HG03520 (cell line): Measurements from ENCODE around the gene FAM131B.
"Not testable (repeated sequence)": the region's sequence is repeated elsewhere in the genome, so short reads cannot be mapped to it uniquely, and the experiment has no call there.

Experiments used
- ATAC-seq: cut with Tn5 transposase; IDR thresholded peaks from one replicate; pipeline ENCODE4 v1.9.1; 2021; ENCODE audit warnings: mild to moderate bottlenecking, moderate library complexity; ENCODE audit not compliant: unreplicated experiment

FAM131B gene

DNA sequence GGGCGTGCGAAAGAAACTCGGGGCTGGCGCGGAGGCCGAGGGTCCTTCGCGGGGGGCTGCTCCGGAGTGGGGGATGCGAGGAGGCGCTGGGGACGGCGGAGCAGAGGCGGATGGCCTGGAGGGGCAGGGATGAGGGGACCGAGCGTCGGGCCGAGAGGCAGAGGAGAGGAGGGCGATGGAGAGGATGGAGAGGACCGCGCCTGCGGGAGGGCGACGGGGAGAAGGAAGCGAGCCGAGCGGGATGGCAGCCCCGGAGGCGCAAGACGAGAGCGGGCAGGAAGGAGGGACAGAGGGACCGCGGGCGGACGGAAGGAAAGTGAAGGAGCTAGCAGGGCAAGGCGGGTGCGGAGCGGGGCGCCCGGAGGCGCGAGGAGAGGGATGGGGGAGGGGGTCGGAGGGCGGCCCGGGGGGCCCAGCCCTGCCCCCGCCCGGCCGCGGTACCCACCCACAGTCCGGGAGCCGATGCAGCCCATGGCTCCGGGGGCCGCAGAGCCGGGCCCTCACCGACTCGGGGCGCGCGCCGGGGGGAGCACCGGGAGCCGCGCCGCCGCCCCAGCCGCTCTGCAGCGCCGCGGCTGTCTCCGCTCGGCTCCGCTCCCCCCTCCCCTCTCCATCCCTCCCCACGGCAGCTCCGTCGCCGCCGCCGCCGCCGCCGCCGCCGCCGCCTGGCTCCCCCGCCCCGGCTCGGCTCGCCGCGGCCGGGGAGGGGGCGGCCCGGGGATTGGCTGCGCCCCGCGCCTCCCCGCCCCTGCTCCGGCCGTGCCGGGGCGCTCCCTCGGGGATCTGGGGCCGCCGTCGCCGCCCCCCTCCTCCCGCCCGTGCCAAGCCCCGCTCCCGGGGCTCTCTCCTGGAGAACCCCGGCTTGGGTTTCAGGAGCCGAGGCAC is at the start of gene FAM131B:
FAM131B (minus strand) TSS at position 583 of the 885 bp plus-strand sequence; CDS start at position 473, 110 bp downstream.
- ATAC-seq, result no peak

DNA sequence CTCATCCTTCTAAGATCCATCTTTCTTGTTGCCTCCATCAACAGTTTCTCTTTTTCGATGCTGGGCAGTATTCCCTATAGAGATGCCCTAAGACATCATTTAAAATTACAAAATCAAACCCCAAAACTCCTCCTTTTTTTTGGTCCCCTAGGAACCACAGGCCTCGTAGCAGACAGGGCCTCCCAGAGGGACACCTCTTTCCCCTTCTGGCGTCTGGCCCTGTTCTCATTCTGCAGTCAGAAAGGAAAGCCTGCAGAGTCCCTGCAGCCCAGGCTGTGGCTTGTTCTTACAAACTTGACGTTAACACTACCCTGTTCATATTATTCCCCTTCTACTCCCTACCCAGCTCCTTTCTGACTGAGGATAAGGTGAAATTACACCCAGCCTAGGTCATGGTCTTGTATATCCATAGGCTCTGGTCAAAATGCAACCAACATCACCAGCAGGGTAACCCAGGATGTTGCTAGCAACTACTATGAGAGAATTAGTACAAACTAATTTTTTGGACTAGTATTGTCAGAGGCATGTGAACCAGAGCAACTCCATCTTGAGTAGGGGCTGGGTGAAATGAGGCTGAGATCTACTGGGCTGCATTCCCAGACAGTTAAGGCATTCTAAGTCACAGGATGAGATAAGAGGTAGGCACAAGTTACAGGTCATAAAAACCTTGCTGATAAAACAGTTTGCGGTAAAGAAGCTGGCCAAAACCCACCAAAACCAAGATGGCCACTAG is 49.6 kb upstream of the FAM131B start:
- no peak for ATAC-seq

DNA sequence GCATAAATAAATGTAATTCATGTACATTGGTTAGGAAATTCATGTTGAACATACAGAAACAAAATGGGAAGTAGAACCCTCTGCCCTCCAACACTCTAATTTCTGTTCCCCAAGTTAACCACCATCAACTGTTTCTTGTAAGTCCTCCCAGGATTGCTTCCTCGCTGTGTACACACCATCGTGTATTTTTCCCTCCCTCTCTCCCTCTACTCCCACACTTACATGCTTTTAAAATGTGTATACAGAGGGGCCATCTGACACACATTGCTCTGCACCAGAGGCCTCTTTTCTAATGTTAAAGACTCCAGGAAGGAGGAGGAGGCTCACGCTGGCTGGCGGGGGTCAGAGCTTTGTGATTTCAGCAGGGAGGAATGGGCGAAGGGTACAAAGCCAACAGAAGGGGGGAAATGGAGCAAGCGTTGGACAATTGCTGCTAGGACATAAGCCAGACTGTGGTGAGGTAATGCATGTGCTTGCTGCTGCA is 48.0 kb upstream of the FAM131B start:
- no peak for ATAC-seq

DNA sequence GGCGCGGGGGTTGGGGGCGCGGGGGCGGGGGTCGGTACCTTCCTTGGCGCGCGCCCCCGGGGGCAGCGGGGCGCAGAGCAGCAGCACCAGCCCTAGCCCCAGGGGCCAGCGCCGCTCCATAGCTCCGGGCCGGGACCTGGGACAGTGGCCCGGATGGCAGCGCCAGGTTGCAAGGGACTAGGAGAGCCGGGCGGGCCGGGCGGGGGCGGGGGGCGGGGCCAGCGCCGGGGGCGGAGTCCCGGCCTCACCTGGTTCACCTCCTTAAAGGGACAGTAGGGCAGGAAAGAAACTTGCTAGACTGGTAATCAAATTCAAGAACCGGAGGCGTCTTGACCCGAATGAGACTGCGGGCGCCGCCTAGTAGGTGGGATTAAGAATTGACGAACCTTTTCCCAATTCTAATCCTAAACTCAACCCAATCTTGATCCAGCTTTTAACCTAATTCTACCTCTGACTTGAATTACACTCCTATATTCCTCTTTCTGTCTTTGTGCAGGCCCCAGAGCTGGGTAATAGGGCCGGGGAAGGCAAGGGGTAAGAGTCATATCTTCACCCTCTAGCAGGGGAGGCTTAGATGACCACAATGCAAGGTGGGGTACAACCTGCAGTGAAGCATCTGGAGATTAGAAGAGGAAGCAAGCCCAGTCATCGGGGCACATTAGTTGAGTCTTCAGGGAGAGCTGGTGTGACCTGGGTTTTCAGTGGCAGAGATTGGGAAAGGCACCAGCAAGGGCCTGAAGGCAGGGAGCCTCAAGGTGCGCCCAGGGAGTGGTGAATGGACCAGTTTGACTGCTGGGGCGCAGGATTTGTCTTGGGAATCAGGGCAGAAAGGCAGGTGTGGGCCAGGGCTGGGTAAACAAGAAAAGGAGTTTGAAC is 46.4 kb upstream of the FAM131B start, which contains the start of gene EPHA1:
EPHA1 (minus strand) TSS at position 171 of the 876 bp plus-strand sequence; CDS start at position 120, 51 bp downstream.
- no peak for ATAC-seq

GRCh38 chr7:143408252-143408685 is 45.8 kb upstream of the FAM131B start:
- no peak for ATAC-seq

DNA sequence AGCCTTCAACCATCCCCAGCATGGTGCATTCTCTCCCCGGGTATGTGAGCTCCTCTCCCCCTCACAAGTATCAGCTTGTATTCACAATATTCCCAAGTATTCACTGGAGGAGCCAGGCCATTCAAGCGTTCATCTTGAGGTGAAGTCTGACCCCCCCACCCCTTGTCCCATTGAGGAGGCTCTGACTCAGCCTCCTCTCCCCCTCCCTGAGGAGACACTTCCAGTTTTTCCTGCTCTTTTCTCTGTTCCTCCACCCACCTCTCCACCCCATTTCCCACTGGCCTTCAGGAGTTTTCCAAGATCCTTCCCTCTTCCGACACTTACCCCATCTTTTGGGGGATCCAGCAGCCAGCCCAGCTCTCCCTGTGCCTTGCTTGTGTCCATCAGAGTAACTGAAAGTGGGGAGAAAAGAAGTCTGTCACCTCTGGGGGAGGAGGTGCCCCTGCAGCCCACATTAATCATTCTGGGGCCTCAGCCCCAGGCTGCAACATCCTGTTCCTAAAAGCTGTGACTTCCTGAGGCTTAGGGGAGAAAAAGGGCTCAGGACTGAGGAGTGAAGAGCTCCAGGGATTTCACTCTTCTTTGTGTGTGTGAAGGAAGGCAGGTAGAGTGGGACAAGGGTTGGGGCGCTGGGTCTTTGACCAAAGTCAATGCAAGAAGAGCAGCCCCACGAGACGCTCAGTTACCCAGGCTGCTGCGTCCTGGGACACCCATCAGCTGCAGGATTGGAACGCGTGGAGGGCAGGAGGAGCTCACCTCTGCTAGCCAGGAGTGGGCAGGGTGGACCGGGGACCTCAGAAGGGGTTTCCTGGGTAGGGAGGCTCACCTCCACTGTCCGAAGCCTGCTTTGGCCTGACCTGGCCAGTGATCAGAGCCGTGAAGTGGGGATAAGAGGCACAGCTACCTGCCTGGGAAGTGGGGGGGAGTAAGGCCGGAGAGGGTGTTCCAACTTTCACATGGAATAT is 45.1 kb upstream of the FAM131B start:
- ATAC-seq, result no peak

DNA sequence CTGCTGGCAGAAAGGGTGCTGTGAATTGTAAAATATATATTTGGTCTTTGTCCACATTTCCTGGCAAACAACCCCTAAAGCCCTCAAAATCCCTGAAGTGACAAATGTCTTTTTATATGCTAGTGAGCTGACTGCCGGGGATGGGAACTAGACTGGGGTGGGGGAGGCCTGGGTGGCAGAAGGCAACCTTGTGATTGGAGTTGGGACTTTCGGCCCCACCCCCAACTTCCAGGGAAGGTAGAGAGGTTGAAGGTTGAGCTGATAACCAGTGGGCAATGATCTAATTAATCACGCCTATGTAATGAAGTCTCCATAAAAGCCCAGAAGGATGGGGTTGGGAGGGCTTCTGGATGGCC is 43.5 kb upstream of the FAM131B start:
- ATAC-seq, result no peak

DNA sequence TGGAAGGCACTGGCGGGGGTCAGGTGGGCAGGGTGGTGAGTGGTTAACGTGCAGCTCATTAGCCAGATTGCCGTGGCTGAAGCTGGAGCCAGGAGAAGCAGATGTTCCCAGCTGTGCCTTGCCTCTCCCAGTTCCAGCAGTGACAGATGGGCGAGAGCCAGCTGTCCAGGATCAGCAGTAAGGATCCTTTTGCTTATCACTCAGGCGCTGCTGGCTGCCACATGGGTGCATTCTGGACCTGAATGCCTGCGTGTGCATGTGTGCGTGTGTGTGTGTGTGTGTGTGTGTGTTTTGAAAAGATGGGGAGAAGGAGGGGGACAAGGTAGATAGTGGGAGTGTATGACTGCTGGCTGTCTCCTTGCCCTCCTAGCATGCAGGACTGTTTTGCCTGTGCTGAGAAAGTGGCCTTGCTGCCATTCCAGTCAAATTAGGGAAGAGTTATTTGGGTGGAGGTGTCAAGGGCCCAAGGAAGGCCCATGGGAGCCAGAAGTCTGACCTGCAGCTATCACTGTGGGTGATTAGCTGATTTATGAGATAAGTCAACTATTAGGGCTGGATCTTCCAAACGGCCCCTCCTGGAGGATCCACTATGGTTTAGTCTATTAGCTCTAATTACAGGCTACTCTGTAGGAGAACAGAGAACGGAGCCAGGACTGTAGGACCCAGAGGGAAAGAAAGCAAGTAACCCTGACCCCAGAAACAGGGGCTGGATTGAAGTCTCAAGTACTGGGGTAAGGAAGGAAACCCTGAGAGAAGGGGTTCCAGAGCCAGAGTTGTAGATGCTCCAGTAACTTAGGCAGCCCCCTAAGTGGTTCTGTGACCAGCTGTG is 42.9 kb upstream of the FAM131B start:
- no peak for ATAC-seq

- ATAC-seq, result not testable (repeated sequence)
These were observed 39.7 kb upstream of the FAM131B start for GRCh38 chr7:143402233-143402632.

GRCh38 chr7:143401265-143401664 is 38.8 kb upstream of the FAM131B start:
- ATAC-seq, result no peak

DNA sequence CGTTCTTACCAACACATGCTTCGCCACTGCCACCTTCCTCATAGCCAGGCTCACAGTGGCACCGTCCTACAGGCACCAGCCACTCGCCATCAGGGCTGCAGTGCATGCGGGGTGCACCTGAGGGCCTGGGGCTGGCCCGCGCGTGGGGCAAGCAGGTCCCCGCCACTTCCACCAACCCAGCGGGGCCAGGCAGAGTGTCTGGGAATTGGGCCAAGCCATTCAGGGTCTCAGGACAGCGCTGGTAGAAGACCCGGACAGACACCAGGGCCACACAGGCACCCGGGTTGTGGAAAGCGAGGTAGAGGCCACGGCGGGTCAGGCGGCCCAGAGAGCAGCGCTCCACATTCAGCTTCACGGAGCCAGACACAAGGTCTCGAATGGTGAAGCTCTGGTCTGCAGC is 37.1 kb upstream of the FAM131B start:
- no peak for ATAC-seq

DNA sequence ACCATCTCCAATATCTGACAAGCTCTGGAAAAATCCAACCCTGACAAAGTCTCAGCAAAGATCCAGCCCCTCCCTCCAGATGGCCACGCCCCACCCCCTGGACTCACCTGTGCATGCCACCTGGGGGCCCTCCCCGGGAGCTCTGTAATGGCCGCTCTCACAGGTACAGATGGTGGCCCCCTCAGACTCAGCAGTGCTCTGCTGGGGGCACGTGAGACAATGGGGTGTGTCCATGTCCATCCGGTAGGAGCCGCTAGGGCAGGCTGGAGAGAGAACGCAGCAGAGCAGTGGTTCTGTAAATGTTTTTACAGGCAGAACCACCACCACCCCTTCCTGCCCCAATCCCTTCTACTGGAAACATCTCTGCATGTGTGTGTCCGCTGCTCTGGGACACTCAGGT is 36.6 kb upstream of the FAM131B start:
- ATAC-seq, result no peak

DNA sequence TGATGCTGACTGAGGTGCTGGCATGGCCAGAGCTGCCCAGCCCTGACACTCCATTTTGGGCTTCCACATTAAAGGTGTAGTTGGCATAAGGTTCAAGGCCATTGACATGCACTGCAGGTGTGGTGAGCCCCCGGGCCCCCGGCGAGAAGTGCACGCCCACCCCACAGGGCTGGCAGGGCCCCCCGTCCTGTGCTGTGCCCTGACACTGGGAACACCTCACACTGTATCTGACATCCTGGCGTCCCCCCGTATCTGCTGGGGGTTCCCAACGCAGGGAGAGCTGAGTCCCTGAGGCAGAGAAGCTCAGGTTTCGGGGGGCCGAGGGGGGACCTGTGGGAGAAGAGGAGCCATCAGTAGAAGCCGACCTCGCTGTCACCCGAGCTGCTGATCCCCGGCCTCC is 36.1 kb upstream of the FAM131B start:
- ATAC-seq, result no peak

- ATAC-seq, result no peak
These were observed 35.4 kb upstream of the FAM131B start for GRCh38 chr7:143397710-143398530.

DNA sequence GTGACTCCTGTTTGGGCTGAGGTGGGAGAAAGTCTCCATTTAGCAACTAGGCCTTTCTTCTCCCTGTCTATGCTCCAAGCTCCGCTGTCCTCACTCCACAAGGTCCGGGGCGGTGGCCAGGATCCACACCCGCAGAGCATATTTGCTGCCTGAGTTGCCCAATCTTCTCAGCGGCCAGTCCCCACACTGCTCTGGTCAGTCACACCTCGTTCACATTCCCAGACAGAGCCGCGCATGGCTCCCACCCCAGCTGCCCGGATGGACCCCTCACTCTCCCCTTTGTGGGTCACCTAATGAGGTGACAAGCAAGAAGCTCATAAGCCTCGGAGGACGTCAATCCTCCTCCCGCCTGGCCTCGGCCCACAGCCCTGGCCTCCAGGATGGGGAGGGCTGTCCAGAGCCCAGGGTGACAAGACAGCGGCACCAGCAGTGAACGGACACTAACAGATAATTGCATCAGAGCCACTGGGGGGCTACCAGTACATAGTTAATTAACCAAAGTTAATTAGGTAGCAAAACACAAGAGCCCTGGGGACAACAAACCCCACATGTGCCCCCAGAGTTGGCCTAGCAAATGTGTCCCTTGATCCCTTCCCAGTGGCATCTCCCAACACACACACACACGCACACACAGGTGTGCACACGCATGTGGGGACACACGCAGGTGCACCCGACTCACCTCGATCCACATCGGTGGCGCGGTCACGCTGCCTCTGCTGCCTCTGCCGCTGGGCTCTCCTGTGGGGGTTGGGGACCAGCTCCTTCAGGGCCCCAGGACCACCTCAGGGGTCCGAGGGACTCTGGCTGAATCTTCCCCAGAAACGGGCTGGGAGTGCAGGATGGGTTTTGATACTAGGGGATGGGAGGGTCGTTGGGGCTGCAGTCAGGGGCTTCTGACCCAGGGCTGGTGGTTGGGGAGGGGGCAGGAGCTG is 34.4 kb upstream of the FAM131B start:
- no peak for ATAC-seq

DNA sequence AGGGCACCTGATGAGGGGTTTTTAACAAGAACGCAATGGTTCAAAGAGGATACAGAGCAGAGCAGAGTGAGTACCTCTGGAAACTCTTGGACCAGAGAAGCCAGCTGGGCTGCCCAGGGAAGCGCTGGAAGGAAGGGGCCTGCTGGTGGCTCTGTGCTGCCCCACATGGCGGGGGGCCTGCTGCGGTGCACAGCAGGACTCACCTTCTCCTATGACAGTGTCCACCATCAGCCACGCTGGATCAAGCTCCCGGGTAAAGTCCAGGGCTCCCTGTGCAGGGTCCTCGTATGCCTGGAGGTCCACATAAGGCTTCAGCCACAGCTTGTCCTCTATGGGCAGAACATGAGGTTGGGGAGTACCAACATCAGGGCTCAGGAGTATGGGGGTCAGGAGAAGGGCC is 33.7 kb upstream of the FAM131B start:
- ATAC-seq, result no peak
